ENCODE results near the gene ACVR1B.
A peak's percentile ranks its signal among the peaks of the same experiment; 100 is the strongest.

ACVR1B gene

DNA sequence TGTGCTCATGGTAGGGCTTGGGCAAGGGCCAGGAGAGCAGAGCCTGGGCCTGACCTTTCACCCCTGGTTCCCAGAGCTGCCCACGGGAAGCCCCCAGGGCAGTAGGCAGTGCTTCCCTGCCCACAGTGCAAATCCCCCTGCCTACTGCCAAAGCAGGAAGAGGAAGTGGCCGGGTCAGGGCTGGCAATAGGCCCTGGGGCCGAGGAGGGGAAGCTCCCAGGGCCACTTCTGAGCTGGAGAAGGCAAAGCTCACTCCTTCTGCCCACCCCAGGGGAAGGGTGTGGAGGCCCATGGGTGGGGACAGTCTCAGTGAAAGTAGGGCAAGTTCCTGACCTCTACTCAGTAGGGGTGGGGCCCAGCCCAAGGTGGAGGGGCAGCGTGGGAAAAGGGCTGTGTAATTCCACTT lies 94.3 kb downstream of the ACVR1B start:
- Histone ChIP-seq H3K4me1 (ENCODE audit: low read length) (peaks cover 44% of the 10 kb centered on the region), H3K9ac (ENCODE audit: low read length) (peak overlapping the region; percentile 40; the same call in 1 of the 2 replicates), H3K79me2 (ENCODE audit: low read length) (no peaks in the 10 kb centered on the region), H3K27ac (ENCODE audit: low read length) (peak overlapping the region; percentile 23; the same call in 1 of the 2 replicates), H3K4me2 (ENCODE audit: low read length) (peak overlapping the region; percentile 61), H3K4me3 (ENCODE audit: low read length) (peak overlapping the region; percentile 45), H3K27me3 (ENCODE audit: low read depth, low read length) (no peaks in the 10 kb centered on the region; the same call in 1 of the 2 replicates), H3K36me3 (replicated peaks; ENCODE audit: low read depth, low read length) (no peaks in the 10 kb centered on the region), H4K20me1 (ENCODE audit: insufficient read depth, low read length) (no peaks in the 10 kb centered on the region), H3K9me3 (ENCODE audit: insufficient read depth, low read length) (no peaks in the 10 kb centered on the region), H2AFZ (ENCODE audit: low read depth, low read length) (0 out of 2 replicates have a peak overlapping the region, but pooled peaks have one; percentile 18)
- TF ChIP-seq, protein P1, sequence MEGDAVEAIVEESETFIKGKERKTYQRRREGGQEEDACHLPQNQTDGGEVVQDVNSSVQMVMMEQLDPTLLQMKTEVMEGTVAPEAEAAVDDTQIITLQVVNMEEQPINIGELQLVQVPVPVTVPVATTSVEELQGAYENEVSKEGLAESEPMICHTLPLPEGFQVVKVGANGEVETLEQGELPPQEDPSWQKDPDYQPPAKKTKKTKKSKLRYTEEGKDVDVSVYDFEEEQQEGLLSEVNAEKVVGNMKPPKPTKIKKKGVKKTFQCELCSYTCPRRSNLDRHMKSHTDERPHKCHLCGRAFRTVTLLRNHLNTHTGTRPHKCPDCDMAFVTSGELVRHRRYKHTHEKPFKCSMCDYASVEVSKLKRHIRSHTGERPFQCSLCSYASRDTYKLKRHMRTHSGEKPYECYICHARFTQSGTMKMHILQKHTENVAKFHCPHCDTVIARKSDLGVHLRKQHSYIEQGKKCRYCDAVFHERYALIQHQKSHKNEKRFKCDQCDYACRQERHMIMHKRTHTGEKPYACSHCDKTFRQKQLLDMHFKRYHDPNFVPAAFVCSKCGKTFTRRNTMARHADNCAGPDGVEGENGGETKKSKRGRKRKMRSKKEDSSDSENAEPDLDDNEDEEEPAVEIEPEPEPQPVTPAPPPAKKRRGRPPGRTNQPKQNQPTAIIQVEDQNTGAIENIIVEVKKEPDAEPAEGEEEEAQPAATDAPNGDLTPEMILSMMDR (IDR thresholded peaks at IDR 0.05; ENCODE audit: low read depth, low read length) = no peak
- no peak for TF ChIP-seq EZH2phosphoT487 (IDR thresholded peaks at IDR 0.05; ENCODE audit: low read depth)

Data from OCI-LY3 (cell line).